ENCODE results near the gene SLC25A1.

DNA sequence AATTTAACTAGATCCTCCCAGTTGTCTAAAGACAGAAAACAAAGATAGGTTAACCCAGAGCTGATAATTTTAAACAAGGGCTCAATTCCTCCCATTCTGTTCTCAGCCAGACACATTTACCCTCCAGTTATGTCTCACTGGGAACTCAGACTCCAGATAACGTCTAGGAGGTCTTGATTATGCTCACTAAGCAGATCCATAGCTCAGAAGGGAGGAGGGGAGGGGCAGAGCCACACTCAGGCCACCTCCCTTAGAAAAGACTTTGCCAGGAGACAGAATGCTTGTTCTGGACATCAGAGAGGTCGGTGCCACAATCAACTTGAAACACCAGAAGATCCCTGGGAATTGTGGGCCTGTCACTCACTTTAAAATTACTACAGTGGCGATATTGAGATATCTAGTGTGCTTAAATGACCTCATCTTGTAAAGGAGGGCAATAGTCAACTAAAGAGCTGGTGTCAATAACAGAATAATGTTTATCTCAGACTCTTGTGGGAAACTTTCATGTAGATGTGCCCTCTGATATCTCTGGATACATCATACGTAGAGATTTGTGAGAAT, 29.8 kb upstream of the SLC25A1 start:
- TF ChIP-seq, protein P1, sequence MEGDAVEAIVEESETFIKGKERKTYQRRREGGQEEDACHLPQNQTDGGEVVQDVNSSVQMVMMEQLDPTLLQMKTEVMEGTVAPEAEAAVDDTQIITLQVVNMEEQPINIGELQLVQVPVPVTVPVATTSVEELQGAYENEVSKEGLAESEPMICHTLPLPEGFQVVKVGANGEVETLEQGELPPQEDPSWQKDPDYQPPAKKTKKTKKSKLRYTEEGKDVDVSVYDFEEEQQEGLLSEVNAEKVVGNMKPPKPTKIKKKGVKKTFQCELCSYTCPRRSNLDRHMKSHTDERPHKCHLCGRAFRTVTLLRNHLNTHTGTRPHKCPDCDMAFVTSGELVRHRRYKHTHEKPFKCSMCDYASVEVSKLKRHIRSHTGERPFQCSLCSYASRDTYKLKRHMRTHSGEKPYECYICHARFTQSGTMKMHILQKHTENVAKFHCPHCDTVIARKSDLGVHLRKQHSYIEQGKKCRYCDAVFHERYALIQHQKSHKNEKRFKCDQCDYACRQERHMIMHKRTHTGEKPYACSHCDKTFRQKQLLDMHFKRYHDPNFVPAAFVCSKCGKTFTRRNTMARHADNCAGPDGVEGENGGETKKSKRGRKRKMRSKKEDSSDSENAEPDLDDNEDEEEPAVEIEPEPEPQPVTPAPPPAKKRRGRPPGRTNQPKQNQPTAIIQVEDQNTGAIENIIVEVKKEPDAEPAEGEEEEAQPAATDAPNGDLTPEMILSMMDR (IDR thresholded peaks at IDR 0.05), result no peak
- no peak for TF ChIP-seq EZH2 (IDR thresholded peaks at IDR 0.05; ENCODE audit: borderline replicate concordance, insufficient read depth, low read depth, low read length, poor library complexity, severe bottlenecking)
